SK-N-SH treated with all-trans-retinoic acid at 6 μM for 48 hours (cell line): ENCODE data around the gene LRMDA.

Experiments
- ATAC-seq: fragments of 200-7000 bp; cut with Tn5 transposase; 3 replicates; pipeline ENCODE4 v1.9.1; 2020; ENCODE audit warnings: mild to moderate bottlenecking, moderate library complexity
- ARNTL ChIP-seq: fragments of 450-650 bp; formaldehyde crosslinking; IDR thresholded peaks from 2 replicates; pipeline ENCODE4 v1.5.0; 2020; ENCODE audit warnings: low read depth, mild to moderate bottlenecking, moderate library complexity, borderline replicate concordance
- BACH2 ChIP-seq: fragments of 250-450 bp; sonication (Bioruptor Pico); IDR thresholded peaks from 2 replicates; pipeline ENCODE4 v1.9.0; 2021; ENCODE audit warnings: mild to moderate bottlenecking, borderline replicate concordance
- CSDC2 ChIP-seq: fragments of 250-450 bp; sonication (Bioruptor Pico); IDR thresholded peaks from 2 replicates; pipeline ENCODE4 v1.5.0; 2020; ENCODE audit warnings: mild to moderate bottlenecking, moderate library complexity
- ESRRG ChIP-seq: fragments of 250-450 bp; sonication (Bioruptor Pico); IDR thresholded peaks from 2 replicates; pipeline ENCODE4 v1.6.1; 2021; ENCODE audit warnings: mild to moderate bottlenecking
- GLIS3 ChIP-seq: fragments of 250-450 bp; sonication (Bioruptor Pico); IDR thresholded peaks from 2 replicates; pipeline ENCODE4 v1.5.0; 2020; ENCODE audit warnings: mild to moderate bottlenecking, moderate library complexity
- ISL1 ChIP-seq: fragments of 250-450 bp; sonication (Bioruptor Pico); IDR thresholded peaks from 2 replicates; pipeline ENCODE4 v2.1.2; 2022; ENCODE audit warnings: mild to moderate bottlenecking, moderate library complexity
- OSR1 ChIP-seq: fragments of 250-450 bp; sonication (Bioruptor Pico); IDR thresholded peaks from 2 replicates; pipeline ENCODE4 v1.8.0; 2022; ENCODE audit warnings: moderate library complexity, mild to moderate bottlenecking, inconsistent platforms
- PATZ1 ChIP-seq: fragments of 250-450 bp; sonication (Bioruptor Pico); IDR thresholded peaks from 2 replicates; pipeline ENCODE4 v1.8.0; 2020; ENCODE audit warnings: mild to moderate bottlenecking, moderate library complexity, borderline replicate concordance
- POU6F1 ChIP-seq: fragments of 250-450 bp; sonication (Bioruptor Pico); IDR thresholded peaks from 2 replicates; pipeline ENCODE4 v1.8.0; 2021; ENCODE audit warnings: low read depth, mild to moderate bottlenecking, moderate library complexity, borderline replicate concordance
- PPARA ChIP-seq: fragments of 250-450 bp; sonication (Bioruptor Pico); IDR thresholded peaks from 2 replicates; pipeline ENCODE4 v1.5.0; 2020; ENCODE audit warnings: mild to moderate bottlenecking, borderline replicate concordance
- RARB ChIP-seq: fragments of 250-450 bp; sonication (Bioruptor Pico); IDR thresholded peaks from 2 replicates; pipeline ENCODE4 v1.8.0; 2021; ENCODE audit warnings: mild to moderate bottlenecking, moderate library complexity
- SNAI2 ChIP-seq: fragments of 250-450 bp; sonication (Bioruptor Pico); IDR thresholded peaks from 2 replicates; pipeline ENCODE4 v1.5.0; 2020; ENCODE audit warnings: mild to moderate bottlenecking, moderate library complexity
- TCF4 ChIP-seq: fragments of 250-450 bp; sonication (Bioruptor Pico); IDR thresholded peaks from 2 replicates; pipeline ENCODE4 v1.8.0; 2021; ENCODE audit warnings: mild to moderate bottlenecking, moderate library complexity, borderline replicate concordance
- TOX ChIP-seq: fragments of 250-450 bp; sonication (Bioruptor Pico); IDR thresholded peaks from 2 replicates; pipeline ENCODE4 v1.8.0; 2021; ENCODE audit warnings: mild to moderate bottlenecking, moderate library complexity, borderline replicate concordance
- TSHZ2 ChIP-seq: fragments of 250-450 bp; sonication (Bioruptor Pico); IDR thresholded peaks from 2 replicates; pipeline ENCODE4 v1.5.0; 2020; ENCODE audit warnings: mild to moderate bottlenecking, moderate library complexity
- ZC3H10 ChIP-seq: fragments of 250-450 bp; sonication (Bioruptor Pico); IDR thresholded peaks from 2 replicates; pipeline ENCODE4 v1.5.1; 2021; ENCODE audit warnings: mild to moderate bottlenecking, moderate library complexity
- ZFP3 ChIP-seq: fragments of 250-450 bp; sonication (Bioruptor Pico); IDR thresholded peaks from 2 replicates; pipeline ENCODE4 v1.5.0; 2020; ENCODE audit warnings: mild to moderate bottlenecking, moderate library complexity
- ZNF565 ChIP-seq: fragments of 450-650 bp; formaldehyde crosslinking; conservative IDR thresholded peaks from 2 replicates; pipeline ENCODE4 v1.5.0; 2020; ENCODE audit warnings: low read depth, mild to moderate bottlenecking, moderate library complexity
- ZNF70 ChIP-seq: fragments of 450-650 bp; formaldehyde crosslinking; IDR thresholded peaks from 2 replicates; pipeline ENCODE4 v1.5.0; 2020; ENCODE audit warnings: mild to moderate bottlenecking, moderate library complexity
- TF ChIP-seq, protein P1 (sequence below): fragments of 250-450 bp; sonication (Bioruptor Pico); IDR thresholded peaks from 2 replicates; pipeline ENCODE4 v1.5.1; 2021; ENCODE audit warnings: mild to moderate bottlenecking, moderate library complexity
- TF ChIP-seq, protein P2 (sequence below): fragments of 250-450 bp; sonication (Bioruptor Pico); IDR thresholded peaks from 2 replicates; pipeline ENCODE4 v1.5.1; 2020; ENCODE audit warnings: low read depth, mild to moderate bottlenecking, moderate library complexity

The LRMDA gene

GRCh38 chr10:75398200-75398691, 33.2 kb upstream of the LRMDA start:
- no peak for ATAC-seq
- TF ChIP-seq PPARA (CRISPR knock-in tag), result no peak
- TF ChIP-seq ZNF565 (CRISPR knock-in tag), result no peak
- no peak for TF ChIP-seq ZFP3 (CRISPR knock-in tag)
- TF ChIP-seq CSDC2 (CRISPR knock-in tag), result no peak
- no peak for TF ChIP-seq PATZ1 (CRISPR knock-in tag)
- no peak for TF ChIP-seq OSR1 (CRISPR knock-in tag)
- TF ChIP-seq GLIS3, result no peak
- TF ChIP-seq TSHZ2, result no peak
- TF ChIP-seq POU6F1, result no peak
- no peak for TF ChIP-seq TCF4
- no peak for TF ChIP-seq RARB (CRISPR knock-in tag)
- TF ChIP-seq ZC3H10, result no peak
- TF ChIP-seq BACH2 (CRISPR knock-in tag), result no peak
- no peak for TF ChIP-seq SNAI2 (CRISPR knock-in tag)
- TF ChIP-seq TOX, result no peak
- TF ChIP-seq ISL1 (CRISPR knock-in tag), result no peak

DNA sequence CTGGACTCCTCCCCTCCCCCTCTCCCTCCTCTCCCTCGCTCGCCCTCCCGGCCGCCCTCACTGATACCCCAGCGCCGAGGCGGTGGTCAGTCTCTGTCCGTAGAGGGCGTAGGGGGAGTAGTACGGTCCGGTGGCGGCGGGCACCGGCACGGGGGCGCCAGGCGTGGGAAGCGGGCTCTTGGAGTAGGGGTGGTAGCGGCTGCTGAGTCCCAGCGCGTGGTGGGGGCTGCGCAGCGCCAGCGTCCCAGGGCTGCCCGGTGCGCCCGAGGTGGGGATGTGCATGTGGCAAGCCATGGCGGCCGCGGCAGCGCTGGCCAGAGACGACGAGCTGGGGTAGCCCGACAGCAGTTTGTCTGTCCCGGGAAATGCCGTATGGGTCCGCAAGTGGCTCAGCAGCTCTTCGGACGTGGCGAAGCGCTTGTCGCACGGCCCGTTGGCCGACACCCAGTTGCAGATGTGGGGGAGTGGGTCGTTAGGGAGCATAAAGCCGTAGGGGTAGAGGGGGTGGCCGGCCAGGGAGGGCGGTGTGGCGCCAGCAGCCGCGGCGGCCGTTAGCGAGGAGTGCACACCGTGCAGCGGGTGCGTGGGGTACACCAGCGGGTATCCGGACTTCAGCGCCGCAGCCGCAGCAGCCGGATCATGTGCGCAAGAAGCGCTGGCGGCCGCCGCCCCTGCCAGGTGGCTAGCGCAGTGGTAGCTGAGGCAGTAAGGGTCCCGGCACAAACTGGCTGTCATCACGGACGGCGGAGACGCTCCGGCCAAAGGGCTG, 32.5 kb upstream of the LRMDA start:
- ATAC-seq, result no peak
- no peak for TF ChIP-seq POU6F1
- no peak for TF ChIP-seq ZC3H10
- TF ChIP-seq GLIS3, result no peak

GRCh38 chr10:75399461-75400162, 31.8 kb upstream of the LRMDA start:
- TF ChIP-seq, protein P1, sequence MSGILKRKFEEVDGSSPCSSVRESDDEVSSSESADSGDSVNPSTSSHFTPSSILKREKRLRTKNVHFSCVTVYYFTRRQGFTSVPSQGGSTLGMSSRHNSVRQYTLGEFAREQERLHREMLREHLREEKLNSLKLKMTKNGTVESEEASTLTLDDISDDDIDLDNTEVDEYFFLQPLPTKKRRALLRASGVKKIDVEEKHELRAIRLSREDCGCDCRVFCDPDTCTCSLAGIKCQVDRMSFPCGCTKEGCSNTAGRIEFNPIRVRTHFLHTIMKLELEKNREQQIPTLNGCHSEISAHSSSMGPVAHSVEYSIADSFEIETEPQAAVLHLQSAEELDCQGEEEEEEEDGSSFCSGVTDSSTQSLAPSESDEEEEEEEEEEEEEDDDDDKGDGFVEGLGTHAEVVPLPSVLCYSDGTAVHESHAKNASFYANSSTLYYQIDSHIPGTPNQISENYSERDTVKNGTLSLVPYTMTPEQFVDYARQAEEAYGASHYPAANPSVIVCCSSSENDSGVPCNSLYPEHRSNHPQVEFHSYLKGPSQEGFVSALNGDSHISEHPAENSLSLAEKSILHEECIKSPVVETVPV, result no peak
- TF ChIP-seq, protein P2, sequence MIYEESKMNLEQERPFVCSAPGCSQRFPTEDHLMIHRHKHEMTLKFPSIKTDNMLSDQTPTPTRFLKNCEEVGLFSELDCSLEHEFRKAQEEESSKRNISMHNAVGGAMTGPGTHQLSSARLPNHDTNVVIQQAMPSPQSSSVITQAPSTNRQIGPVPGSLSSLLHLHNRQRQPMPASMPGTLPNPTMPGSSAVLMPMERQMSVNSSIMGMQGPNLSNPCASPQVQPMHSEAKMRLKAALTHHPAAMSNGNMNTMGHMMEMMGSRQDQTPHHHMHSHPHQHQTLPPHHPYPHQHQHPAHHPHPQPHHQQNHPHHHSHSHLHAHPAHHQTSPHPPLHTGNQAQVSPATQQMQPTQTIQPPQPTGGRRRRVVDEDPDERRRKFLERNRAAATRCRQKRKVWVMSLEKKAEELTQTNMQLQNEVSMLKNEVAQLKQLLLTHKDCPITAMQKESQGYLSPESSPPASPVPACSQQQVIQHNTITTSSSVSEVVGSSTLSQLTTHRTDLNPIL (CRISPR knock-in tag), result no peak
- TF ChIP-seq ESRRG (CRISPR knock-in tag), result no peak
- no peak for TF ChIP-seq SNAI2 (CRISPR knock-in tag)
- no peak for TF ChIP-seq OSR1 (CRISPR knock-in tag)
- no peak for TF ChIP-seq ARNTL
- no peak for TF ChIP-seq ZFP3 (CRISPR knock-in tag)
- TF ChIP-seq ZNF70 (CRISPR knock-in tag), result no peak
- no peak for TF ChIP-seq BACH2 (CRISPR knock-in tag)
- TF ChIP-seq, all 23 proteins: peak for 0
- ATAC-seq, result peak; percentile 8; the same call in 2 of the 3 replicates
